ENCODE measurements around the gene BIRC2.
A peak's percentile ranks its signal among the peaks of the same experiment; 100 is the strongest.
"Not testable (repeated sequence)": the region's sequence is repeated elsewhere in the genome, so short reads cannot be mapped to it uniquely, and the experiment has no call there.

BIRC2 gene

DNA sequence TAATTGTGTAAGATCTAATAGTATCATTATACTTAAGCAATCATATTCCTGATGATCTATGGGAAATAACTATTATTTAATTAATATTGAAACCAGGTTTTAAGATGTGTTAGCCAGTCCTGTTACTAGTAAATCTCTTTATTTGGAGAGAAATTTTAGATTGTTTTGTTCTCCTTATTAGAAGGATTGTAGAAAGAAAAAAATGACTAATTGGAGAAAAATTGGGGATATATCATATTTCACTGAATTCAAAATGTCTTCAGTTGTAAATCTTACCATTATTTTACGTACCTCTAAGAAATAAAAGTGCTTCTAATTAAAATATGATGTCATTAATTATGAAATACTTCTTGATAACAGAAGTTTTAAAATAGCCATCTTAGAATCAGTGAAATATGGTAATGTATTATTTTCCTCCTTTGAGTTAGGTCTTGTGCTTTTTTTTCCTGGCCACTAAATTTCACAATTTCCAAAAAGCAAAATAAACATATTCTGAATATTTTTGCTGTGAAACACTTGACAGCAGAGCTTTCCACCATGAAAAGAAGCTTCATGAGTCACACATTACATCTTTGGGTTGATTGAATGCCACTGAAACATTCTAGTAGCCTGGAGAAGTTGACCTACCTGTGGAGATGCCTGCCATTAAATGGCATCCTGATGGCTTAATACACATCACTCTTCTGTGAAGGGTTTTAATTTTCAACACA lies 23.3 kb upstream of the BIRC2 start:
- no peak for DNase-seq (ENCODE audit: low read depth)

DNA sequence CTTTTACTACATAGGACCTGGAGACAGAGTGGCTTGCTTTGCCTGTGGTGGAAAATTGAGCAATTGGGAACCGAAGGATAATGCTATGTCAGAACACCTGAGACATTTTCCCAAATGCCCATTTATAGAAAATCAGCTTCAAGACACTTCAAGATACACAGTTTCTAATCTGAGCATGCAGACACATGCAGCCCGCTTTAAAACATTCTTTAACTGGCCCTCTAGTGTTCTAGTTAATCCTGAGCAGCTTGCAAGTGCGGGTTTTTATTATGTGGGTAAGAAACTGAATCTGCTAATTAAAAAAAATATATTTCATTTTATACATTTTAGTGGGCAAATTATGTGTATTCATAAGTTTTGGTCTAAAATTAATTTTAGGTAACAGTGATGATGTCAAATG lies 21.9 kb upstream of the BIRC2 start:
- no peak for DNase-seq (ENCODE audit: low read depth)

DNA sequence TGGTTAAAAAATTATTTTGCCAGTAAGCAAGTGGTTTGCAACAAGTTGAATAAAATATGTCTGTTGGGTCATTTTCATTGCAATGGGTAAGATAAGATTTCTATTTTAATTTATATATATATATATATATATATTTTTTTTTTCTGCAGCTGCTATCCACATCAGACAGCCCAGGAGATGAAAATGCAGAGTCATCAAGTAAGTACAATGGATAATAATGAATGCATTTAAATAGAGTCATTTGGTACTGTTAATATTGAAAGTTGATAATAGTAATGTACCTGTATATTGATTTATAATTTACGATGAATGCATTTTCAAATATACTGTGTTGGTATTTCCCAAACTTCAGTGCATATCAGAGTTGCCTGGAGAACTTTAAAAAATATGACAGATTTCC lies 18.3 kb upstream of the BIRC2 start:
- DNase-seq (ENCODE audit: low read depth) = no peak

DNA sequence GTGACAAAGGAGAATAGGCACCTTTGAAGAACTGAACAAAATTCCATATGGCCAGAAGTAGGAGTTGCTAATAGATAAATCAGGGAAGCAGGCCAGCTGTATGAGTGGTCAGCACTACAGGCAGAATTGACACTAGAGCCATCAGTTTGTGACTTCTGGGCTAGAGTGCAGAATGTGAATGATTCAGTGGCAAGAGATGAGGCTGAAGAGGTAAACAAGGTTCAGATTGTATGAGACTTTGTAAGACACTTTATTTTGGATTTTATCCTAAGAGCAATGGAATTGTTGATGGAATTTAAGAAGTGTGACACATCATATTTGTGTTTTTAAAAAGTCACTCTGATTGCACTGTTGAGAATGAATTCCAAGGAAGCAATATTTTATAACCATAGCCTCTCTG lies 16.8 kb upstream of the BIRC2 start:
- DNase-seq (ENCODE audit: low read depth) = no peak

DNA sequence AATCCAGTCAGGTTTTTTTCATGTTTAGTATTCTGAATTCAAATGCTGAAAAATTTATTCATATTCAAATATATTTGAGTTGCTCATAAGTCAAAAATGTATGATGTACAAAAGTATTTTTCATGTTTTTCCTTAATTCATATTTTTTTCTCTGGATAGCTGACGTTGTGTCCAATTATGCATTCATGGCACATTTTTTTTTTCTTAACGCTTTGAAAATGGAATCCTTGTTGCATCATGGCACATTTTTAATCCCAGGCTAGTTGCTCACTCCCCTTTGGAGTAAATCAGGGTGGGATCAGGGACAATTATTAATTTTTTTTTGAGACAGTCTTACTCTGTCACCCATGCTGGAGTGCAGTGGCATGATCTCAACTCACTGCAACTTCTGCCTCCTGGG lies 15.7 kb upstream of the BIRC2 start:
- DNase-seq (ENCODE audit: low read depth) = no peak

DNA sequence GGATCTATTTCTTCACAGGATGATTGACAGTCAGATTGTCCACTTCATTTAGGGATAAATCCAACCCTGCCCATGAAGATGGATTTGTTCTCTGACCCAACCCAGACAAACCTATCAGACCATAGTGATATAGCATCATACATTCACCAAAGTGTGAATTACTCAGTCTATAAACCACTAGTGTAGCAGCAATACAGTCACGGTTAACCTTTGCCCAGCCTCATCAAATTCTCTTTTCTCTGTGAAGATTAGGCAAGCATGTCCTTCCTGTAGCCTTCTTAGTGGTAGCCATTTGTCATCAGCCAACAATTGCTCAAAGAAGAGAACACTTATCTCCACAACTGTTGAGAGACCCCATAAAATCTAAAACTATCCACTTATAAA lies 14.4 kb upstream of the BIRC2 start:
- no peak for DNase-seq (ENCODE audit: low read depth)

DNA sequence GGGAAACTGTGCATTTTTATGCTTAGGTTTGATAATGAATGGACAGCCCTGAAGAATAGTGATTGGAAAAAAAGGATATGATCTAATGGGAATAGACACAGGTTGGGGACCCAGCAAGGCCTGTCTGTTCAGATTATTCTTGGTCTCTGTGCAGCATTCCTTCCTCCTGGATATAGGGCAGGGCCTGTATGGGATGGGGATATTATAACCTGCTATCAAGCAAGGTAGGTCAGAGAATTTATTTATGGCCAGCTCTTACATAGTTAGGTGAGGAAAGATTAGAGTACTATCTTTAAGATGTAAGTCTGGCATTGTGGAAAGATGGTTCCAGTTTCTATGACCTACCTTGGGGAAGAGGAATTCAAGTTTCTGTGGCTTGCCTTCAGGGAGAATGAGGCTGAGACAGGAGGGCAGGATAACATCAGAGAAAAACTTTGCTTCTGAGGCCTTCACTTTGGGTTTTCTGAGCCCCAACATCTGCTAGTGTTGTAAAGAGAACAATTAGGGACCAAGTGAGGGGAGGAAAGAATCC lies 8.5 kb upstream of the BIRC2 start:
- no peak for DNase-seq (ENCODE audit: low read depth)

DNA sequence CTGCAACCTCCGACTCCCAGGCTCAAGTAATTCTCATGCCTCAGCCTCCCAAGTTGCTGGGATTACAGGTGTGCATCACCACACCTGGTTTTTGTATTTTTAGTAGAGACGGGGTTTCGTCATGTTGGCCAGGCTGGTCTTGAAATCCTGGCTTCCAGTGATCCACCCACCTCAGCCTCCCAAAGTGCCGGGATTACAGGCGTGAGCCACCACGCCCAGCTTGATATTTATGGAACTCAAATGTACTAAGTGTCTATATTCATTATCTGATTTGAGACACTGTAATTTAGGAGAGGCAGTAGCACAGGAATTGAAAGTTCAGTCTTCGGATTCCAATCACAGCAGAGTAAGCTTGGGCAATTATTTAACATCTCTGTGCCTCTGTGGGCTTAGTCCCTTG lies 5.7 kb upstream of the BIRC2 start:
- not testable (repeated sequence) for DNase-seq (ENCODE audit: low read depth)

DNA sequence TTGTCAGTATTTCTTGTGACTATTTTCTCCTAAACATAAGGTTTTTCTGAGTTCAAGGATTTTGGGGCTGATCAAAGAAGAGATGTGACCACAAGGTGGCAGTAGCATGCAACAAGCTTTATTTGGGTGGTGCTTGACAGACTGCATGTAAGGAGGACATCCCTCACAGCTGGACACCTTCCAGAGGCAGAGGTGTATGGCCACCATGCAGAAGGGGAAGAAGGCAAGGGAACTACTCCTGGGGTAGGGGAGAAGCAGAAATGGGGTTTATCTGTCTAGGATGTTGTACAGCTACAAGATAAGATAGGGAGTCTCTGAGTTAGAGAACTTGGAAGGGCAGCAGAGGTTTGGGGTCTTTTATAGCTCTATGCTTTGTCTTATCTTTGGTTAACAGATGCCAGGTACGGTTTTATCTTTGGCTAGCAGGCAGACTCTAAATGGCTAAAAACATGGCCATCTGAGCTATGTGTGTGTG lies 5.1 kb upstream of the BIRC2 start:
- peak; percentile 54 for DNase-seq (ENCODE audit: low read depth)

DNA sequence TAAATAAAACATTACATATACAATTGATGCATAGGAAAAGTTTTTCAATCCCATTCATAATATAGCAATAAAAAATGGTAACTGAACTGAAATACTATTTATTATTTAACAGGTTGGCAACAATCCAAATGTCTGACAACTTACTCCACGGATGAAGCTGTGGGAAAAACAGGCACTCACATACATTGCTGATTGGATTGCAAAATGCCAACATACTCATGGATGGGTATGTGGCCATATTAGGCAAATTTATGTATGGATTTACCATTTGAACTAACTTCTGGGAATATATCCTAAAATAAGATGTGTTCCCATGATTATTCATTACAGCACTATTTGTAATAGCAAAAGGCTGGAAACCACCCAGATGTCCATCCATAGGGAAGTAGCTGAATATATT lies 3.2 kb upstream of the BIRC2 start:
- DNase-seq (ENCODE audit: low read depth) = no peak

DNA sequence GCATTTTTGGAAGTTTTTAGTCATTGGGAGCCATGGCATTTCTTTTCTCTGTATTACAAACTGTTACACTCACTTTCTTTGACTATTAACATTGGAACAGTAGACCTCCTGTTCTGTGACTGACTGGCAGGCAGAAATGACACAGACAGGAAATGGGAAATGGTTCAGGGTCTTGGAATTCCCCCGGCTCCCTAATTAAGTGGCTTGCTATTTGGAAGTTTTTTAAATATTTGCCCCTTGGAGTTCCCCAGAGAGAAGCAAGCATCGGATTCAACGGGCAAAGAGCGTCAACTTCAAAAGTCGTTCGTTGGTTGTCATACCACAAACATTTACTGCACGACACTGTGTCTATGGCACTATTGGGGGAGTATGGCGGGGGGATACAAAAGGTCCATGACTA lies 1.1 kb upstream of the BIRC2 start:
- no peak for DNase-seq (ENCODE audit: low read depth)

DNA sequence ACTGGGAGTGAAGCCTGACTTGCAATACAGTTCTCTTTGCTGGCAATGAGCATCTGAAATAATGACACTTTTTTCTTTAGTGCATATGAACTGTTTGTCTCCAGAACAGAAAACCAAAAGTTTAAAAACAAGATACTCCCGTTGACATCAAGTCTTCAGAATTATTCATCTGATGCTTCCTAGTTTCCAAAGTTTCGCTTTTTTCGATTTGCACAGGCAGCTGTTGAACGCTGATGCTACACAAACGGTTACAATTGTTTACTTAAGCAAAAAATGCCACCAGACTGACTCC lies 612 bp upstream of the BIRC2 start:
- DNase-seq (ENCODE audit: low read depth) = no peak

DNA sequence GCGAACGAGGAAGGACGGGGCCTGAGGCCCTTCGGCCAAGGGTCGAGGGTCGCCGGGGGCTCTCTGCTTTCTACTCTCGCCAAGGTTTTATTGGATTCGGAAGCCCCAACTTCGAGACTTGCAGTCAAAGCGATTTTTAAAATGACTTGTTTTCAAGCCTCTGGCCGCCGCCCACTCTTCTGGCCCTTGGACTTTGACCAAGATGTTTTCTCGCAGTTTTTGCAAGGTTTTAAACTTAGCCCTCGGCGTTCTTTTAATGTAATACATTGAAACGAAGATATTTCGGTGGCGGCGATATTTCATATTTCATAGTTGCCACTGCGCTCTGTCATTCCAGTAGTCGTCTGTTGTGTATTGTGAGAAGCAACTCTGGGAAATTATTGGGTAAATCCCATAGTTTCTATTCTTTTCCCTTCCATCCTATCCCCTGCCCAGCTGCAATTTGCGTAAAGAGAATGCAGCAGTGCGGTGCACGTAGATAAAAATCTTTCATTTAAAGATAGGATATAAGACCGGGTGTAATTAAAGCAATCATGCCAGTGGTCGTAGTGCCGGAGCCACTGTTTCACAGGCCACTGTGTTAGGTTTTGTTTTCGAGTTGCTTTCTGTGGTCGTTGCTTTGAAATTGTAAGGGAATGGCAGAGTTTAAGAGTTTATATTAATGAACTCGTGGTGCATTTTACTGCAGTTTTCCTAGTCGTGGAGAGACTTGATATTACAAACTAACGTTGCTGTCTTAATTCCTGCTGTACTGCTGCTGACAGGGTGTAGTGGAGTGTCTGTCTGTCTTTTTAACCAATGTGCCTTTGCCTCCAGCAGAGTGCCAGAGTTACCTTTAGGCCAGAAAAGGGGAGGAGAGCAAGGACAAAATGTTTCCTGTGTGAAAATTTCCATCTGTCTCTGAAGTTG lies 702 bp downstream of the BIRC2 start:
- no peak for DNase-seq (ENCODE audit: low read depth)

DNA sequence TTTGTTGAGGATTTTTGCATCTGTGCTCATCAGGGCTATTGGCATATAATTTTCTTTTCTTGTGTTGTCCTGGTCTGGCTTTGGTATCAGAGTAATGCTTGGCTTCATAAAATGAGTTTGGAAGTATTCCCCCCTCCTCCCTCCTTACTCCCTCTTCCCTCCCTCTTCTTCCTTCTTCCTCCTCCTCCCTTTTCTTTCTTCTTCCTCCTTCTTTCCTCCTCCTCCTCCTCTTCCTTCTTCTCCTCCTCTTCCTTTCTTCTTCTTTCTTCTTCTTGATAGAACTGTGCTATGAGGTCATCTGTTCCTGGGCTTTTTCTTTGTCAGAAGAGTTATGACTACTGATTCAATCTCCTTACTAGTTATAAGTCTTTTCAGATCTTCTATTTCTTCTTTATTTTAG lies 10.1 kb downstream of the BIRC2 start:
- DNase-seq (ENCODE audit: low read depth) = no peak

DNA sequence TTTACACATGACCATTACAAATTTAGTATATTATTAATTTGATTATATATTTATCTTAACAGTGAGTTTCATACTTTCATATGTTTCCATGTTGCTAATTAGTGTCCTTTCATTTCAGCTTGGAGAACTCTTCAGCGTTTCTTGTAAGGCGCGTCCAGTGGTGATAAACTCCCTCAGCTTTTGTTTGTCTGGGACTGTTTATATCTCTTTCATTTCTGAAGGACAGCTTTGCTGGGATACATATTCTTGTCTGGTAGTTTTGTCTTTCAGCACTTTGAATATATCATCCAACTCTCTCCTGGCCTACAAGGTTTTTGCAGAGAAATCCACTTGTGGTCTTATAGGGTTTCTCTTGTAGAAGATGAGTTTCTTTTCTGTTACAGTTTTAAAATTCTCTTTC lies 12.4 kb downstream of the BIRC2 start:
- DNase-seq (ENCODE audit: low read depth) = no peak

DNA sequence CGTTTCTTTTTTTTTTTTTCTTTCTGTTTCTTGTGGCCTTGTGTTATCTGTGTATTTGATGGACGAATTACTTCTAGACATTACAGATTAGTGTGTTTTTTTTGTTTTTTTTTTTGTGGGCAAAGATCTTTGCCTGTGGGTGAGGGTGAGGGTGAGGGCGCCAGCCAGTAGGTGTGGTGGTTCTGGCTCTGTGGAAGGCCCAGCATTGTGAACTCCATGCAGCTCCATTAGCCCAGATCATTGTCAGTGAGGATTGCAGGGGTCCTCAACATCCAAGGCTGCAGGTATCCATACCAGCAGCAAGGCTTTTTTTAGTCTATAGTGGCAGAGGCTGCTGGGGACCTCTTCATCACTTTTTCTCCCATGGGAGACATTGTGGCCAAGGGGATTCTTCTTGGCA lies 13.7 kb downstream of the BIRC2 start:
- DNase-seq (ENCODE audit: low read depth) = no peak

DNA sequence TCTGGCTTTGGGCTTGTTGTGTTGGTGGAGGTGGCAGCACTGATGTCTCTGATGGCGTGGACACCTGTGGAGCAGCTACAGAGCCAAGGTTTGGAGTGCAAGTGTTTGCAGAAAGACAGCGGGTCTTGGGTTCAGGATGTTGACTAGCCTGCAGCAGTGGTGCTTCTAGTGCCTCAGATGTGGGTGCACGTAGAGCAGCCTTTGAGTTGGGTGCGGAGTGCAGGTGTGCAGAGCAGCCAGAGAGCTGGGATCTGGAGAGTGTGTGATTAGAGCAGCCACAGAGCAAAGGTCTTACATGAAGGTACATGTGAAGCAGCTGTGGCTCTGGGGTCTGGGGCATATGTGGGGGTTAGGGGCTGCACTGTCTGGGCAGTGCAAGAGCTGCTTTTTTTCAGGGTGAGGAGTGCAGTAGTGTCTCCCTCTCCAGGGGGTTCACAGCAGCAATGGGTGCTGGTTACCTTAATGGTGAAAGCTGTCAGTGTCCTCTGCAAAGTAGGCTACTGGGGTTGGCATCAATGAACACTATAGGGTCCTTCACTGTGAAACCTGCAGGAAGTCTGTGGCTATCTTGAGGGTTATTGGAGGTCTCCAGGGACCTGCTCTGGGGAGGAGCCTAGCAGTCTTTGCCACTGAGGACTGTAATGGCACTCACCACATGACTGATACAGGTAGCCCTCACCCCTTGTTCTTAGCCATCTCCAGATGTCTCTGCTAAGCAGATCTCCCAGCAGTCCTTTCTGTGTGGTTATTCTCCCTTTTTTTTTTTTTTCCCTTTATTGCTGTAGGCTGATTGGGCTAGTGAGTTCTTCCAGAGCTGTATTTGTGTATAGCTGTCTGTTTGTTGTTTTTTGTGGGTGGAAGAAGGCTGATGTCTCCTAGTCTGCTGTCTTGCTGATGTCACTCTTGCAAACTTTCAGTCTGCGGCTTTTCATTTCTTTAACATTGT lies 14.3 kb downstream of the BIRC2 start:
- no peak for DNase-seq (ENCODE audit: low read depth)

DNA sequence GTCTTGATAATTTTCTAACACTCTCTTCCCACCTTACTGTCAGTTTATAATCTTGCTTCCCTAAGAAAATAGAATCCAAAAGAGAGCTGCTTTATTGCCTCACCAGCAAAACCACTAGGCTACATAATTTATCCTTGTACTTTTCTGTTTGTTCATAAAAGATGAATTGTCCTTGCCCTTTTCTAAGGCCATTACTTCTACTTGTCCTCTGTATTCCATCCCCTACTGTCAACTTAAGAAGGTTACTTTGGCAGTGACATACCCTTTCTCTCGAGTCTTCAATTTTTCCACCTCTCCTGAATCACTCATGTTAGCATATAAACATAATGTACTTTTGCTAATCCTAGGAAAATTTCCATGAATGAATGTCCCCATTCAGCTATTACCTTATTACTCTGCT lies 18.0 kb downstream of the BIRC2 start:
- DNase-seq (ENCODE audit: low read depth) = no peak

DNA sequence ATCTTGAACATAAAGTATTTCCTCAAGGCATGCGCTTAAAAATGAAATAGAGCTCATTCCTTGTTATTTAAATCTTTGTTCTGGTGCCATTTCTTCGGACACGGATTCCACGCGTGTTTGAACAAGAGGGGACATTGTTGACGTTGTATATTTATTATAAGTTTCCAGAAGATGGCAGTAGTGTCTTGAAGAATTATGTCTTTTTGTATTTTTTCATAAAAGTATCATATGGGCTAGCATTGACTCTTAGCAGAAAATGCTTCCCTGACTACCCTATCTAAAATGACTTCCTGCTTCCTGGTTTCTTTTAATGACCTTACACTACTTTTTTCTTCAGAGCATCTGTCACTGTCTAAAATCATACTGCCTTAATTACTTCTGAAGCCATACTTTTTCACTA lies 20.4 kb downstream of the BIRC2 start:
- no peak for DNase-seq (ENCODE audit: low read depth)

DNA sequence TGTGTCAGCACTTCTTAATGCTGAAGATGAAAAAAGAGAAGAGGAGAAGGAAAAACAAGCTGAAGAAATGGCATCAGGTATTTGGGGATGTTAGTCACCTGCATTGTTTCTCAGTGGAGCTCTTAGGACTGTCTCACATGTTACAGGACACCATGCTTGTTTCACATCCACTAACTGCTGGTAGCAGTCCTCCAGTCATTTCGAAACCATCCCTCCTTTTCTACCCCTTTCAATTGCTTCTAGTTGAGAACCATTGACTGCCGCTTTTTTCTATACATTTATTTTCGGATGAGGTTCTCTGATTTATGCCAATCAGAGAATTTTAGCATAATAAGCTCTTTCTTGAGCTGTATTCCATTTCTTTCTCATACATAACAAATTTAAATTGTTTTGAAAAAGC lies 21.5 kb downstream of the BIRC2 start:
- no peak for DNase-seq (ENCODE audit: low read depth)

DNA sequence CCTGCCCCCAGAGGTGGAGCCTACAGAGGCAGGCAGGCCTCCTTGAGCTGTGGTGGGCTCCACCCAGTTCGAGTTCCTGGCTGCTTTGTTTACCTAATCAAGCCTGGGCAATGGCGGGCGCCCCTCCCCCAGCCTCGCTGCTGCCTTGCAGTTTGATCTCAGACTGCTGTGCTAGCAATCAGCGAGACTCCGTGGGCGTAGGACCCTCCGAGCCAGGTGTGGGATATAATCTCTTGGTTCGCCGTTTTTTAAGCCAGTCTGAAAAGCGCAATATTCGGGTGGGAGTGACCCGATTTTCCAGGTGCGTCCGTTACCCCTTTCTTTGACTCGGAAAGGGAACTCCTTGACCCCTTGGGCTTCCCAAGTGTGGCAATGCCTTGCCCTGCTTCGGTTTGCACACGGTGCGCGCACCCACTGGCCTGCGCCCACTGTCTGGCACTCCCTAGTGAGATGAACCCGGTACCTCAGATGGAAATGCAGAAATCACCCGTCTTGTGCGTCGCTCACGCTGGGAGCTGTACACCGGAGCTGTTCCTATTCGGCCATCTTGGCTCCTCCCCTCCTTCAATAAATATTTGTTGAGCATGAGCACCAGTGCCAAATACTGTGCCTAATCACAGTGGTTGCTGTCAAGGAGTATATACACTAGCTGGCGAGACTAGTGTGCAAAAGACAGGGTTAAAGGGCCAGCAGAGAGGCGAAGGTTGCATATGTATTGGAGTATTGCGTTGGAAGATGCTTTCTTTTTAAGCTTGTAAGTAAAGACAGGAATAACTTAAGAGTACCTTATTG lies 27.8 kb downstream of the BIRC2 start:
- DNase-seq (ENCODE audit: low read depth) = not testable (repeated sequence)
